Liver (tissue), 9 donors: ENCODE measurements around the gene ORMDL3. TPM values are rescaled to one million over a fixed set of nuclear protein-coding genes. Genes with fewer than 3 reads are reported as not detected.

Experiments used
- DNase-seq: peaks from one replicate; pipeline ENCODE4 v3.0.0-alpha.2; 2017; ENCODE audit warnings: low spot score
- H3K27ac ChIP-seq, 2 donors: one replicate each; pipeline ENCODE4 v1.7.0; 2013; ENCODE audit warnings: inconsistent platforms in 2 of 2, low read length in 2 of 2, control low read depth in 1 of 2, low read depth in 1 of 2, mild to moderate bottlenecking in 1 of 2
- H3K27me3 ChIP-seq, 4 donors: one replicate each; pipeline versions ENCODE4 v1.6.1 to v1.7.0; 2013; ENCODE audit warnings: low read length in 3 of 4, inconsistent platforms in 1 of 4, mild to moderate bottlenecking in 1 of 4, moderate library complexity in 1 of 4; ENCODE audit not compliant: control insufficient read depth in 4 of 4, insufficient read depth in 4 of 4
- H3K36me3 ChIP-seq, 4 donors: one replicate each; pipeline versions ENCODE4 v1.6.1 to v1.7.0; 2013; ENCODE audit warnings: low read length in 3 of 4, mild to moderate bottlenecking in 3 of 4, low read depth in 1 of 4, moderate library complexity in 1 of 4; ENCODE audit not compliant: control insufficient read depth in 4 of 4, insufficient read depth in 3 of 4
- H3K4me1 ChIP-seq, 4 donors: one replicate each; pipeline versions ENCODE4 v1.6.1 to v1.7.0; 2013; ENCODE audit warnings: low read length in 3 of 4, mild to moderate bottlenecking in 3 of 4, moderate library complexity in 1 of 4; ENCODE audit not compliant: control insufficient read depth in 4 of 4, insufficient read depth in 4 of 4
- H3K4me3 ChIP-seq, 3 donors: one replicate each; pipeline versions ENCODE4 v1.6.1 to v1.7.0; 2013; ENCODE audit warnings: low read length in 3 of 3, control low read depth in 1 of 3, low read depth in 1 of 3, mild to moderate bottlenecking in 1 of 3
- H3K9ac ChIP-seq, 2 donors: one replicate each; pipeline ENCODE4 v1.7.0; 2013; ENCODE audit warnings: low read length in 2 of 2, mild to moderate bottlenecking in 2 of 2, moderate library complexity in 2 of 2, control low read depth in 1 of 2, low read depth in 1 of 2
- H3K9me3 ChIP-seq, 4 donors: one replicate each; pipeline versions ENCODE4 v1.6.1 to v1.7.0; 2013; ENCODE audit warnings: low read length in 3 of 4; ENCODE audit not compliant: control insufficient read depth in 4 of 4
- EGR1 ChIP-seq, 2 donors: IDR thresholded peaks; 2 replicates each; pipeline ENCODE4 v1.6.1; 2016 to 2018; ENCODE audit warnings: antibody characterized with exemption in 2 of 2, low read depth in 2 of 2
- FOXA1 ChIP-seq: IDR thresholded peaks from 2 replicates; pipeline ENCODE4 v1.6.1; 2016; ENCODE audit warnings: antibody characterized with exemption
- FOXA2 ChIP-seq: IDR thresholded peaks from 2 replicates; pipeline ENCODE4 v1.6.1; 2016; ENCODE audit warnings: antibody characterized with exemption
- HNF4G ChIP-seq: IDR thresholded peaks from 2 replicates; pipeline ENCODE4 v1.6.1; 2016; ENCODE audit warnings: antibody characterized with exemption
- JUND ChIP-seq, 2 donors: IDR thresholded peaks; 2 replicates each; pipeline ENCODE4 v1.6.1; 2016; ENCODE audit warnings: antibody characterized with exemption in 2 of 2
- NR2F2 ChIP-seq: IDR thresholded peaks from 2 replicates; pipeline ENCODE4 v1.6.1; 2016; ENCODE audit warnings: antibody characterized with exemption
- RAD21 ChIP-seq, 2 donors: IDR thresholded peaks; 2 replicates each; pipeline ENCODE4 v1.6.1; 2016; ENCODE audit warnings: antibody characterized with exemption in 2 of 2, mild to moderate bottlenecking in 2 of 2
- RXRA ChIP-seq, 2 donors: IDR thresholded peaks; 2 replicates each; pipeline ENCODE4 v1.6.1; 2017 to 2018; ENCODE audit warnings: antibody characterized with exemption in 2 of 2, mild to moderate bottlenecking in 1 of 2
- SP1 ChIP-seq: IDR thresholded peaks from 2 replicates; pipeline ENCODE4 v1.6.1; 2018; ENCODE audit warnings: antibody characterized with exemption, mild to moderate bottlenecking
- TAF1 ChIP-seq: conservative IDR thresholded peaks from 2 replicates; pipeline ENCODE4 v1.6.1; 2016; ENCODE audit warnings: antibody characterized with exemption, mild to moderate bottlenecking
- YY1 ChIP-seq: IDR thresholded peaks from 2 replicates; pipeline ENCODE4 v1.6.1; 2016; ENCODE audit warnings: antibody characterized with exemption, mild to moderate bottlenecking
- WGBS: extraction: QIAGEN DNeasy Blood & Tissue Kit; methylation state at CpG from one replicate; pipeline ENCODE4 v1.1.7; 2013; 5-methylcytosine and 5-hydroxymethylcytosine counted together
- polyA plus RNA-seq, 2 donors: library from polyadenylated mRNA; stranded (reverse) in 1 of 2; unstranded in 1 of 2; fragments of 200-250 nt in 1 of 2; fragments of >200 nt in 1 of 2; fragmentation: Nextera tagmentation in 1 of 2; extraction: Ambion mirVana in 1 of 2; gene quantifications; one replicate each; pipeline versions ENCODE4 v1.2.1 to v1.2.3, GENCODE V29; 2013 to 2015
- total RNA-seq, 2 donors: library from RNA; depleted of rRNA; stranded (reverse); fragments of >200 nt; gene quantifications; one replicate each; pipeline ENCODE4 v1.2.3, GENCODE V29; 2014
- TF ChIP-seq, protein P1 (sequence below): IDR thresholded peaks from 2 replicates; pipeline ENCODE4 v1.6.1; 2016; ENCODE audit warnings: antibody characterized with exemption, mild to moderate bottlenecking
- TF ChIP-seq, protein P2 (sequence below): IDR thresholded peaks from 2 replicates; pipeline ENCODE4 v1.6.1; 2016; ENCODE audit warnings: antibody characterized with exemption
- TF ChIP-seq, protein P3 (sequence below): IDR thresholded peaks from 2 replicates; pipeline ENCODE4 v1.6.1; 2016; ENCODE audit warnings: antibody characterized with exemption
- TF ChIP-seq, protein P4 (sequence below): fragments of 150-350 bp; IDR thresholded peaks from 2 replicates; pipeline ENCODE4 v1.5.1; 2017; ENCODE audit warnings: improper control_type of control experiment, low read depth, low read length; ENCODE audit not compliant: missing input control
- donor health status: healthy.
- donor health status: healthy.
- donor health status: healthy.
- donor health status: healthy.
- donor health status: healthy.

The ORMDL3 gene
- total and polyA plus RNA-seq, 4 donors = 71.0 to 141 (median 125) TPM

DNA sequence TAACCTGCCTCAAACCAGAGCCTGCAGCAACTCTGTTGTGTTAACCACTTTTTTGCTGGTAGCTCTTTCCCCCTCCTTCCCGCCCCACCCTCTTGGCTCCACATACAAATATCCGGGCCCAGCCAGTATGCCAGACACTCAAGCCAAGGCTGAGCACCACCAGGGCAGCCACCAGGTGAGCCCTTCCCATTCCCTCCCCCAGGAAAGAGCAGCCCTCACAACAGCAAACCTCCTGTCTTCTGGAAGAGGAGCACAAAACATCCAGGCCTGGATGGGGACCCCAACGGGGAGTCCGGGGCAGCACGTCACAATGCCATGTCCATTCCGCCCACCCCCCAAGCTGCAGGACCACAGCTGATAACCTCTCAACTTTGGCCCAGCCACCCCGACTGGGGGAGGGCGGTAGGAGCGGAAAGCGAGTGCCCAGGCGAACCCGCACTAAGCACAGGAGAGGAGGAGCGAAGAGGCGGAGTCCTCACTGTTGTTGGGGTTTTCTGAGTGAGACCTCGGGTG, 757 bp downstream of the ORMDL3 start (continued):
- TF ChIP-seq, protein P1, sequence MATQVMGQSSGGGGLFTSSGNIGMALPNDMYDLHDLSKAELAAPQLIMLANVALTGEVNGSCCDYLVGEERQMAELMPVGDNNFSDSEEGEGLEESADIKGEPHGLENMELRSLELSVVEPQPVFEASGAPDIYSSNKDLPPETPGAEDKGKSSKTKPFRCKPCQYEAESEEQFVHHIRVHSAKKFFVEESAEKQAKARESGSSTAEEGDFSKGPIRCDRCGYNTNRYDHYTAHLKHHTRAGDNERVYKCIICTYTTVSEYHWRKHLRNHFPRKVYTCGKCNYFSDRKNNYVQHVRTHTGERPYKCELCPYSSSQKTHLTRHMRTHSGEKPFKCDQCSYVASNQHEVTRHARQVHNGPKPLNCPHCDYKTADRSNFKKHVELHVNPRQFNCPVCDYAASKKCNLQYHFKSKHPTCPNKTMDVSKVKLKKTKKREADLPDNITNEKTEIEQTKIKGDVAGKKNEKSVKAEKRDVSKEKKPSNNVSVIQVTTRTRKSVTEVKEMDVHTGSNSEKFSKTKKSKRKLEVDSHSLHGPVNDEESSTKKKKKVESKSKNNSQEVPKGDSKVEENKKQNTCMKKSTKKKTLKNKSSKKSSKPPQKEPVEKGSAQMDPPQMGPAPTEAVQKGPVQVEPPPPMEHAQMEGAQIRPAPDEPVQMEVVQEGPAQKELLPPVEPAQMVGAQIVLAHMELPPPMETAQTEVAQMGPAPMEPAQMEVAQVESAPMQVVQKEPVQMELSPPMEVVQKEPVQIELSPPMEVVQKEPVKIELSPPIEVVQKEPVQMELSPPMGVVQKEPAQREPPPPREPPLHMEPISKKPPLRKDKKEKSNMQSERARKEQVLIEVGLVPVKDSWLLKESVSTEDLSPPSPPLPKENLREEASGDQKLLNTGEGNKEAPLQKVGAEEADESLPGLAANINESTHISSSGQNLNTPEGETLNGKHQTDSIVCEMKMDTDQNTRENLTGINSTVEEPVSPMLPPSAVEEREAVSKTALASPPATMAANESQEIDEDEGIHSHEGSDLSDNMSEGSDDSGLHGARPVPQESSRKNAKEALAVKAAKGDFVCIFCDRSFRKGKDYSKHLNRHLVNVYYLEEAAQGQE = no peak
- TF ChIP-seq TAF1 = peak; percentile 93
- TF ChIP-seq HNF4G = no peak
- no peak for TF ChIP-seq JUND (IDR thresholded peaks at IDR 0.05)
- TF ChIP-seq FOXA1 = no peak
- peak in 1 of 2 donors; percentile 55 for TF ChIP-seq RAD21 (IDR thresholded peaks at IDR 0.05)
- TF ChIP-seq YY1 = peak; percentile 32
- TF ChIP-seq FOXA2 = no peak

DNA sequence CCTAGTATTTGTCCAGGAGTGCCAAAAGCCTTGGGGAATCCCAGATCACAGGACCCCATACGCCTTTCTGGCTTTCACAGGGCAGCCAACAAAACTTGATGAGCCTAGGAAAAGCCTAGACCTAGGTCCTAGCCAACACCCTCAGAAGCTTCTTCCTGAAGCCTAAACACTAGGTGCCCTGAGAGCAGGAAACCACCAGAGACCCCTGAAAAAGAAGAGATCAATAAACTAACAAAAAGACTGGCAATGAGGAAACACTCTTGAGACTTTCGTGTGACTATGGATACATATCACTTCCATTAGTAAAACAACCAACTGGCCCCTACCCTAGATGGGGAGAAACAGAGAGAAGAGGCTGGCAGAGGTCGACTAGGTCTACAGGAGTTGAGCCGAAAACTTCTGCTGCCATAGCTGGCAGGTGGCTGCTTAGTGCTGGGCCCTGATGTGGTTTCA, 1.2 kb downstream of the ORMDL3 start:
- H3K4me1 ChIP-seq = peaks cover 26 to 69% (median 51%) of the 10 kb centered on the region in 4 donors
- H3K27ac ChIP-seq = peak overlapping the region; percentile 94 to 95

More for the DNA sequence above, 1.2 kb downstream of the ORMDL3 start:
- no peak for DNase-seq
- Histone ChIP-seq H3K9me3 (no peaks in the 10 kb centered on the region), H3K36me3 (peaks cover 6 to 10% (median 8%) of the 10 kb centered on the region in 4 donors), H3K27me3 (no peaks in the 10 kb centered on the region), H3K4me3 (peak overlapping the region; percentile 66 to 90 (median 68)), H3K9ac (peak overlapping the region; percentile 89 to 99)
- WGBS = 21% methylated on average over 4 of the region's 4 CpGs
- TF ChIP-seq FOXA2 = no peak
- TF ChIP-seq, protein P2, sequence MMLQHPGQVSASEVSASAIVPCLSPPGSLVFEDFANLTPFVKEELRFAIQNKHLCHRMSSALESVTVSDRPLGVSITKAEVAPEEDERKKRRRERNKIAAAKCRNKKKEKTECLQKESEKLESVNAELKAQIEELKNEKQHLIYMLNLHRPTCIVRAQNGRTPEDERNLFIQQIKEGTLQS = no peak
- TF ChIP-seq, protein P3, sequence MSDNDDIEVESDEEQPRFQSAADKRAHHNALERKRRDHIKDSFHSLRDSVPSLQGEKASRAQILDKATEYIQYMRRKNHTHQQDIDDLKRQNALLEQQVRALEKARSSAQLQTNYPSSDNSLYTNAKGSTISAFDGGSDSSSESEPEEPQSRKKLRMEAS = no peak
- no peak for TF ChIP-seq RXRA (IDR thresholded peaks at IDR 0.05)
- TF ChIP-seq EGR1 (IDR thresholded peaks at IDR 0.05; ENCODE audit: low read depth in 2 of 2) = no peak
- no peak for TF ChIP-seq SP1
- TF ChIP-seq, protein P1 = no peak
- TF ChIP-seq FOXA1 = no peak
- TF ChIP-seq RAD21 (IDR thresholded peaks at IDR 0.05) = no peak
- no peak for TF ChIP-seq NR2F2
- TF ChIP-seq JUND (IDR thresholded peaks at IDR 0.05) = no peak
- no peak for TF ChIP-seq YY1
- TF ChIP-seq, protein P4, sequence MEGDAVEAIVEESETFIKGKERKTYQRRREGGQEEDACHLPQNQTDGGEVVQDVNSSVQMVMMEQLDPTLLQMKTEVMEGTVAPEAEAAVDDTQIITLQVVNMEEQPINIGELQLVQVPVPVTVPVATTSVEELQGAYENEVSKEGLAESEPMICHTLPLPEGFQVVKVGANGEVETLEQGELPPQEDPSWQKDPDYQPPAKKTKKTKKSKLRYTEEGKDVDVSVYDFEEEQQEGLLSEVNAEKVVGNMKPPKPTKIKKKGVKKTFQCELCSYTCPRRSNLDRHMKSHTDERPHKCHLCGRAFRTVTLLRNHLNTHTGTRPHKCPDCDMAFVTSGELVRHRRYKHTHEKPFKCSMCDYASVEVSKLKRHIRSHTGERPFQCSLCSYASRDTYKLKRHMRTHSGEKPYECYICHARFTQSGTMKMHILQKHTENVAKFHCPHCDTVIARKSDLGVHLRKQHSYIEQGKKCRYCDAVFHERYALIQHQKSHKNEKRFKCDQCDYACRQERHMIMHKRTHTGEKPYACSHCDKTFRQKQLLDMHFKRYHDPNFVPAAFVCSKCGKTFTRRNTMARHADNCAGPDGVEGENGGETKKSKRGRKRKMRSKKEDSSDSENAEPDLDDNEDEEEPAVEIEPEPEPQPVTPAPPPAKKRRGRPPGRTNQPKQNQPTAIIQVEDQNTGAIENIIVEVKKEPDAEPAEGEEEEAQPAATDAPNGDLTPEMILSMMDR = no peak
